GM23338 (cell line): ENCODE results near the gene GUCY2C.

Source experiments
- JUNB ChIP-seq: IDR thresholded peaks from one replicate; pipeline ENCODE4 v1.6.1; 2016; ENCODE audit warnings: antibody characterized with exemption; ENCODE audit not compliant: unreplicated experiment
- TF ChIP-seq, protein P1 (sequence below), 2 experiments: fragments of 200-600 bp in 1 of 2; sonication (generic) in 1 of 2; conservative IDR thresholded peaks; 2 replicates each; pipeline versions ENCODE4 v1.5.1 to v1.6.1; 2016 to 2017; ENCODE audit warnings: antibody characterized with exemption in 2 of 2, low read depth in 2 of 2, mild to moderate bottlenecking in 2 of 2, moderate library complexity in 1 of 2

DNA sequence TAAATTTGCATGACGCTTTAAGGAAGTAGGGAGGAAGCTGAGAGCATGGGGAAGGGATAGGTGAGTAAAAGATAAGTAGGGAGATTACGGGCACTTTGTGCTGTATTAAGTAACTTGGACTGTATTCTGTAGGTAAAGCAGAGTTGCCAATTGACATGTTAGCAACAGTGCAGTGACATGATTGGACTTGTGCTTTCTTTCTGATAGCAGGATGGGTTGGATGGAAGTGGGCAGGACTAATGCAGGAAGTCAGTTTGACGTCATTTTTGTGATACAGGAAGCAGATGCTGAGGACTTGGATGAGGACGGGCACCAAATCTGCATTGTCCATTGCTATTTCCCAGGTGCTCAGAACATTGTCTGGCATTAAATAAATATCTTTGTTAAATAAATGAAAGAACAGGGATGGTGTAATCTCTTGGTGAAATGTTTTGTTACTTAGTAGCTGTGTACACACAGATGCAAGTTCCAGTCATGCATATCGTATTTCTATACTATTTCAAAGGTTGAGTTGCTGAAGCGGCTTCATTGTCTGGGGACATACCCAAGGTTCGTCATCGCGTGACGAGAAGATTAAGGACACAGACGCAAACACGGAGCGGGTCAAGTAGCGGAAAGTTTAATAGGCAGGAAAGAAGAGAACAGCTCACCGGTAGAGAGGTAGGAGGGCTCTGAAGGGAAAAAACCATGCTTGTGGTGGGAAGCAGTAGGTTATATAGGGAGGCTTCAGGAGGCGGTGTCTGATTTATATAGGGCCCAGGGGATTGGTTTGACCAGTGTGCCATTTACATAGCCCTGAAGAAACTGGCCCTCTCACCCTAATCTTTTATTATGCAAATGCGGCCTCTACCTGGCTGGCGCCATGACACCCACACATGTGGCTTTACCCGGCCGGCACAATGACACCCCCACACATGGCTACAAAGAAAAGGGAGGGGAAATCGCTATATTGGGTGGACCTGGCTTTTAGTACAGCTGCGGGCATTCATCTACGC, 30.7 kb downstream of the GUCY2C start:
- TF ChIP-seq JUNB: no peak
- TF ChIP-seq, protein P1, sequence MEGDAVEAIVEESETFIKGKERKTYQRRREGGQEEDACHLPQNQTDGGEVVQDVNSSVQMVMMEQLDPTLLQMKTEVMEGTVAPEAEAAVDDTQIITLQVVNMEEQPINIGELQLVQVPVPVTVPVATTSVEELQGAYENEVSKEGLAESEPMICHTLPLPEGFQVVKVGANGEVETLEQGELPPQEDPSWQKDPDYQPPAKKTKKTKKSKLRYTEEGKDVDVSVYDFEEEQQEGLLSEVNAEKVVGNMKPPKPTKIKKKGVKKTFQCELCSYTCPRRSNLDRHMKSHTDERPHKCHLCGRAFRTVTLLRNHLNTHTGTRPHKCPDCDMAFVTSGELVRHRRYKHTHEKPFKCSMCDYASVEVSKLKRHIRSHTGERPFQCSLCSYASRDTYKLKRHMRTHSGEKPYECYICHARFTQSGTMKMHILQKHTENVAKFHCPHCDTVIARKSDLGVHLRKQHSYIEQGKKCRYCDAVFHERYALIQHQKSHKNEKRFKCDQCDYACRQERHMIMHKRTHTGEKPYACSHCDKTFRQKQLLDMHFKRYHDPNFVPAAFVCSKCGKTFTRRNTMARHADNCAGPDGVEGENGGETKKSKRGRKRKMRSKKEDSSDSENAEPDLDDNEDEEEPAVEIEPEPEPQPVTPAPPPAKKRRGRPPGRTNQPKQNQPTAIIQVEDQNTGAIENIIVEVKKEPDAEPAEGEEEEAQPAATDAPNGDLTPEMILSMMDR (conservative IDR thresholded peaks at IDR 0.05; ENCODE audit: low read depth in 2 of 2): no peak
